Ishikawa (cell line): ENCODE measurements around the gene PRRT2.

ENCODE experiments used
- CEBPB ChIP-seq: IDR thresholded peaks from 2 replicates; pipeline ENCODE4 v1.6.1; 2012
- CREB1 ChIP-seq: IDR thresholded peaks from 2 replicates; pipeline ENCODE4 v1.6.1; 2012; ENCODE audit warnings: low read depth
- EGR1 ChIP-seq: IDR thresholded peaks from 2 replicates; pipeline ENCODE4 v1.6.1; 2012
- EP300 ChIP-seq: IDR thresholded peaks from 2 replicates; pipeline ENCODE4 v1.6.1; 2012; ENCODE audit warnings: borderline replicate concordance
- FOXM1 ChIP-seq: IDR thresholded peaks from 2 replicates; pipeline ENCODE4 v1.6.1; 2012; ENCODE audit warnings: low read depth, borderline replicate concordance
- MAX ChIP-seq: IDR thresholded peaks from 2 replicates; pipeline ENCODE4 v1.6.1; 2012
- NFIC ChIP-seq: IDR thresholded peaks from 2 replicates; pipeline ENCODE4 v1.6.1; 2012
- RAD21 ChIP-seq: IDR thresholded peaks from 2 replicates; pipeline ENCODE4 v1.6.1; 2012; ENCODE audit warnings: low read depth
- REST ChIP-seq: IDR thresholded peaks from 2 replicates; pipeline ENCODE4 v1.6.1; 2012; ENCODE audit warnings: low read depth, mild to moderate bottlenecking
- TAF1 ChIP-seq: IDR thresholded peaks from 2 replicates; pipeline ENCODE4 v1.6.1; 2012; ENCODE audit warnings: low read depth, mild to moderate bottlenecking
- TCF12 ChIP-seq: IDR thresholded peaks from 2 replicates; pipeline ENCODE4 v1.6.1; 2012; ENCODE audit warnings: low read depth
- TEAD4 ChIP-seq: IDR thresholded peaks from 2 replicates; pipeline ENCODE4 v1.6.1; 2012
- USF1 ChIP-seq: IDR thresholded peaks from 2 replicates; pipeline ENCODE4 v1.6.1; 2012
- YY1 ChIP-seq: IDR thresholded peaks from 2 replicates; pipeline ENCODE4 v1.6.1; 2012; ENCODE audit warnings: low read depth
- ZBTB7A ChIP-seq: IDR thresholded peaks from 2 replicates; pipeline ENCODE4 v1.6.1; 2012; ENCODE audit warnings: low read depth

Gene PRRT2

GRCh38 chr16:29830774-29831173, 18.8 kb downstream of the PRRT2 start:
- TF ChIP-seq EGR1 (no peak), CREB1 (no peak), ZBTB7A (no peak), TCF12 (no peak), MAX (no peak), TAF1 (no peak), TEAD4 (no peak), NFIC (no peak), REST (no peak), CEBPB (no peak), FOXM1 (no peak)

- no peak for TF ChIP-seq ZBTB7A
- no peak for TF ChIP-seq CREB1
- TF ChIP-seq TCF12 = no peak
- TF ChIP-seq TAF1 = no peak
- TF ChIP-seq EGR1 = no peak
- no peak for TF ChIP-seq FOXM1
- no peak for TF ChIP-seq TEAD4
- TF ChIP-seq REST = no peak
Observed at GRCh38 chr16:29831490-29831889, 19.5 kb downstream of the PRRT2 start.

- TF ChIP-seq TCF12 (no peak), REST (no peak), NFIC (no peak), CREB1 (no peak), USF1 (no peak), ZBTB7A (no peak), FOXM1 (no peak), RAD21 (no peak), CEBPB (no peak), TAF1 (no peak)
Observed at GRCh38 chr16:29834079-29834478, 22.1 kb downstream of the PRRT2 start.

- TF ChIP-seq CEBPB = no peak
- no peak for TF ChIP-seq REST
- no peak for TF ChIP-seq ZBTB7A
- TF ChIP-seq RAD21 = no peak
Observed at GRCh38 chr16:29835926-29836325, 23.9 kb downstream of the PRRT2 start.

- TF ChIP-seq FOXM1 (no peak), CEBPB (no peak), EP300 (no peak), NFIC (no peak), EGR1 (no peak), TAF1 (no peak), RAD21 (no peak), TEAD4 (no peak), ZBTB7A (no peak), YY1 (no peak), MAX (no peak), USF1 (no peak), TCF12 (no peak), REST (no peak), CREB1 (no peak)
Observed at GRCh38 chr16:29836623-29837022, 24.6 kb downstream of the PRRT2 start.
